Body of pancreas (tissue), 4 donors: ENCODE results near the gene TMEM144. TPM values are rescaled to one million over a fixed set of nuclear protein-coding genes. Genes with fewer than 3 reads are reported as not detected.

Source experiments
- ATAC-seq: fragments of 150-250 bp; one replicate; pipeline ENCODE4 v1.9.1; 2016
- DNase-seq, 4 donors: peaks; one replicate each; pipeline ENCODE4 v3.0.0-alpha.2; 2019
- H3K27ac ChIP-seq, 4 donors: fragments of 200-600 bp; sonication (generic); 1 replicate in 3 of 4; 2 replicates in 1 of 4; pipeline versions ENCODE4 v1.5.1 to v1.6.1; 2016 to 2019; ENCODE audit warnings: mild to moderate bottlenecking in 1 of 4, mixed read lengths in 1 of 4, moderate library complexity in 1 of 4
- H3K27me3 ChIP-seq, 2 donors: fragments of 200-600 bp; sonication (generic); one replicate each; pipeline ENCODE4 v1.6.0; 2016; ENCODE audit warnings: mild to moderate bottlenecking in 1 of 2
- H3K36me3 ChIP-seq, 2 donors: fragments of 200-600 bp; sonication (generic); replicated peaks in 1 of 2; 2 replicates each; pipeline ENCODE4 v1.5.1; 2016; ENCODE audit warnings: low read depth in 2 of 2; ENCODE audit not compliant: insufficient read depth in 1 of 2
- H3K4me1 ChIP-seq: fragments of 200-600 bp; sonication (generic); one replicate; pipeline ENCODE4 v1.6.0; 2016
- H3K4me3 ChIP-seq, 2 donors: fragments of 200-600 bp; sonication (generic); 1 replicate in 1 of 2; 2 replicates in 1 of 2; pipeline ENCODE4 v1.5.1; 2016 to 2019
- H3K9me3 ChIP-seq, 3 donors: fragments of 200-600 bp; sonication (generic); 1 replicate in 2 of 3; 2 replicates in 1 of 3; pipeline ENCODE4 v1.5.1; 2016
- POLR2A ChIP-seq, 3 donors: fragments of 450-650 bp; IDR thresholded peaks; one replicate each; pipeline ENCODE4 v1.6.1; 2016; ENCODE audit warnings: antibody characterized with exemption in 3 of 3, mild to moderate bottlenecking in 2 of 3
- WGBS, 2 donors: methylation state at CpG; one replicate each; pipeline ENCODE4 v1.1.5; 2017; 5-methylcytosine and 5-hydroxymethylcytosine counted together
- intact Hi-C: fragments of 100-400 bp; cut with DNase I; formaldehyde crosslinking; loops from one replicate; pipeline ENCODE4 v1.15.1; 2023
- total RNA-seq, 2 donors: library from RNA; depleted of rRNA; stranded (reverse); fragments of >200 nt; gene quantifications; one replicate each; pipeline ENCODE4 v1.1.0, GENCODE V29; 2016
- TF ChIP-seq, protein P1 (sequence below), 7 experiments: fragments of 450-650 bp in 4 of 7; fragments of 200-600 bp in 3 of 7; sonication (generic) in 3 of 7; IDR thresholded peaks; one replicate each; pipeline ENCODE4 v1.5.1; 2016 to 2019; ENCODE audit warnings: antibody characterized with exemption in 7 of 7

The TMEM144 gene
- total RNA-seq, 2 donors from 2014 or later: 10.5 to 13.0 TPM

GRCh38 chr4:158250321-158250720, 40.0 kb downstream of the TMEM144 start:
- Histone ChIP-seq H3K4me1 (peaks cover 13% of the 10 kb centered on the region), H3K27ac (no peak overlapping the region), H3K27me3 (no peaks in the 10 kb centered on the region), H3K36me3 (no peaks in the 10 kb centered on the region), H3K4me3 (no peak overlapping the region), H3K9me3 (no peaks in the 10 kb centered on the region)
- peak; percentile 47 for ATAC-seq
- DNase-seq: peak in 2 of 4 donors; percentile 9 to 29
- WGBS, 2 donors: 31 to 50% methylated on average over 2 of the region's 2 CpGs
- intact Hi-C loops: loop anchor here (10.0 kb wide), 1 partner anchor 374 kb away; no protein-coding TSS in a partner anchor
- no peak for TF ChIP-seq POLR2A (IDR thresholded peaks at IDR 0.05)
- TF ChIP-seq, protein P1, sequence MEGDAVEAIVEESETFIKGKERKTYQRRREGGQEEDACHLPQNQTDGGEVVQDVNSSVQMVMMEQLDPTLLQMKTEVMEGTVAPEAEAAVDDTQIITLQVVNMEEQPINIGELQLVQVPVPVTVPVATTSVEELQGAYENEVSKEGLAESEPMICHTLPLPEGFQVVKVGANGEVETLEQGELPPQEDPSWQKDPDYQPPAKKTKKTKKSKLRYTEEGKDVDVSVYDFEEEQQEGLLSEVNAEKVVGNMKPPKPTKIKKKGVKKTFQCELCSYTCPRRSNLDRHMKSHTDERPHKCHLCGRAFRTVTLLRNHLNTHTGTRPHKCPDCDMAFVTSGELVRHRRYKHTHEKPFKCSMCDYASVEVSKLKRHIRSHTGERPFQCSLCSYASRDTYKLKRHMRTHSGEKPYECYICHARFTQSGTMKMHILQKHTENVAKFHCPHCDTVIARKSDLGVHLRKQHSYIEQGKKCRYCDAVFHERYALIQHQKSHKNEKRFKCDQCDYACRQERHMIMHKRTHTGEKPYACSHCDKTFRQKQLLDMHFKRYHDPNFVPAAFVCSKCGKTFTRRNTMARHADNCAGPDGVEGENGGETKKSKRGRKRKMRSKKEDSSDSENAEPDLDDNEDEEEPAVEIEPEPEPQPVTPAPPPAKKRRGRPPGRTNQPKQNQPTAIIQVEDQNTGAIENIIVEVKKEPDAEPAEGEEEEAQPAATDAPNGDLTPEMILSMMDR (IDR thresholded peaks at IDR 0.05): no peak

DNA sequence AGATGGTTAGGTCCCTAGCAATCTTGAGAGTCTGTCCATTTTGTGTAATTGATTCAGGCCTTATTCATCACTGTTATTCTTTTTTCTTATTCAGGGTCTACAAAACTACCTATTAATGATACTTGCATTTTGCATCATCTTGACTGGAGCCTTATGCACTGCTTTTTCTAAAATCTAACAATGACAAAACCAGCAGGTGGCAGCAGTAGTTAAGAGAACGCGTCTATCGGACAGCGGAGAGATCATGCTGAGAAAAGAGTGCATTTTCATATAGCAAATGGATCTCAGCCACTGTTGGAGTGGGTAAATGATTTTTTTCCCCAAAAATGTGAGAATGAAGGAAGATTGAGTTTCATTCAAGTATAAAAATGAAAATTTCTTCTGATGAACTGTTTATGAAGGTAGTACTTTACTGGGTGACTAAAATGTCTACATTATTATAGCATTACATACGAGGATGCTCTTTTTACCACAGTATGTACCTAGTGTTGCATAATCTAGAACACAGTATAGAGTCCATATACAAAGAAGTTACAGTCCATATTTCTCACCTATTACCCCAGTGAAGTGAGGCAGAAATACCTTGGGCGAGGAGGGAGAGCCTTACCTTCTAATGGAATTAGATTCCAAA, 43.2 kb downstream of the TMEM144 start:
- 31 to 33% methylated on average over 6 of the region's 6 CpGs for WGBS, 2 donors
- Histone ChIP-seq H3K27ac (no peak overlapping the region), H3K4me3 (no peak overlapping the region), H3K9me3 (no peaks in the 10 kb centered on the region), H3K4me1 (peaks cover 13% of the 10 kb centered on the region), H3K36me3 (no peaks in the 10 kb centered on the region), H3K27me3 (no peaks in the 10 kb centered on the region)
- peak; percentile 71 for ATAC-seq
- peak; percentile 56 to 71 (median 58) for DNase-seq
- no peak for TF ChIP-seq POLR2A (IDR thresholded peaks at IDR 0.05)
- TF ChIP-seq, protein P1 (IDR thresholded peaks at IDR 0.05): peak; percentile 48 to 75 (median 57)
- intact Hi-C loops: loop anchor here (10.0 kb wide), 1 partner anchor 371 kb away; no protein-coding TSS in a partner anchor

DNA sequence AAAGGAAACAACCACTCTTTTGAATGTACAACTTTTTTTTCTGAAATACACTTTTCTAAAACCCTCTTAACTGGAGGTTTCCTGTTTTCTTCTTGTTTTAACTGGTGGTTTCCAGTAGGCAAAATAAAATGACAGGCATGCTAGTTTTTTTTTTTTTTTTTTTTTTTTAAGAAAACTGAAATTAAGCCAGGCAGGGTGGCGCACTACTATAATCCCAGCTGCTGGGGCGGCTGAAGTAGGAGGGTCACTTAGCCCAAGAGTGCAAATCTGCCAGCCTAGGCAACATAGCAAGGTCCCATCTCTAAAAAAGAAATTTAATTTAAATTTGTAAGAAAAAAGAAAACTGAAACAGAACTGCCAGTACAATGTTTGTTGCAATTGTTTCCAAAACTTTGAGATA, 44.0 kb downstream of the TMEM144 start:
- no peak for ATAC-seq
- H3K4me3 ChIP-seq: no peak overlapping the region
- intact Hi-C loops: loop anchor here (10.0 kb wide), 1 partner anchor 371 kb away; no protein-coding TSS in a partner anchor
- peaks cover 11% of the 10 kb centered on the region for H3K4me1 ChIP-seq
- no peaks in the 10 kb centered on the region for H3K9me3 ChIP-seq
- TF ChIP-seq POLR2A (IDR thresholded peaks at IDR 0.05): no peak
- TF ChIP-seq, protein P1 (IDR thresholded peaks at IDR 0.05): no peak
- H3K27me3 ChIP-seq: no peaks in the 10 kb centered on the region
- DNase-seq: no peak
- H3K27ac ChIP-seq: no peak overlapping the region
- 76 to 93% methylated on average over 2 of the region's 2 CpGs for WGBS, 2 donors
- no peaks in the 10 kb centered on the region for H3K36me3 ChIP-seq

GRCh38 chr4:158255727-158256324, 45.5 kb downstream of the TMEM144 start:
- TF ChIP-seq POLR2A (IDR thresholded peaks at IDR 0.05): no peak
- TF ChIP-seq, protein P1 (IDR thresholded peaks at IDR 0.05): peak; percentile 44 to 80 (median 74)
- H3K4me1 ChIP-seq: no peaks in the 10 kb centered on the region
- peak; percentile 81 for ATAC-seq
- DNase-seq: peak in 1 of 4 donors; percentile 18
- no peak overlapping the region for H3K4me3 ChIP-seq
- intact Hi-C loops: loop anchor here (10.0 kb wide), 1 partner anchor 369 kb away; no protein-coding TSS in a partner anchor
- H3K9me3 ChIP-seq: no peaks in the 10 kb centered on the region
- H3K36me3 ChIP-seq: no peaks in the 10 kb centered on the region
- no peak overlapping the region for H3K27ac ChIP-seq
- WGBS, 2 donors: 36 to 37% methylated on average over 3 of the region's 3 CpGs
- H3K27me3 ChIP-seq: no peaks in the 10 kb centered on the region
